Esophagus muscularis mucosa (tissue), 4 donors: ENCODE results near the gene PEX10. TPM values are rescaled to one million over a fixed set of nuclear protein-coding genes. Genes with fewer than 3 reads are reported as not detected.

ENCODE experiments used
- DNase-seq: peaks from one replicate; pipeline ENCODE4 v3.0.0-alpha.2; 2017; ENCODE audit errors: extremely low spot score
- H3K27ac ChIP-seq, 4 donors: fragments of 200-600 bp; sonication (generic); replicated peaks in 1 of 4; 1 replicate in 3 of 4; 2 replicates in 1 of 4; pipeline ENCODE4 v1.5.1; 2016 to 2019; ENCODE audit warnings: mild to moderate bottlenecking in 1 of 4
- H3K27me3 ChIP-seq, 4 donors: fragments of 200-600 bp; sonication (generic); one replicate each; pipeline versions ENCODE4 v1.5.1 to v1.6.0; 2016 to 2019
- H3K36me3 ChIP-seq, 4 donors: fragments of 200-600 bp; sonication (generic); one replicate each; pipeline ENCODE4 v1.5.1; 2016 to 2019
- H3K4me1 ChIP-seq, 4 donors: fragments of 200-600 bp; sonication (generic); one replicate each; pipeline ENCODE4 v1.5.1; 2016 to 2019
- H3K4me3 ChIP-seq, 4 donors: fragments of 200-600 bp; sonication (generic); 1 replicate in 2 of 4; 2 replicates in 2 of 4; pipeline ENCODE4 v1.5.1; 2016 to 2019; ENCODE audit warnings: mild to moderate bottlenecking in 4 of 4, moderate library complexity in 1 of 4
- H3K9me3 ChIP-seq, 4 donors: fragments of 200-600 bp; sonication (generic); 1 replicate in 3 of 4; 2 replicates in 1 of 4; pipeline ENCODE4 v1.5.1; 2016 to 2019
- EP300 ChIP-seq: sonication (generic); formaldehyde crosslinking; IDR thresholded peaks from one replicate; pipeline ENCODE4 v1.6.1; 2017; ENCODE audit warnings: antibody characterized with exemption
- POLR2A ChIP-seq: fragments of 450-650 bp; IDR thresholded peaks from one replicate; pipeline ENCODE4 v1.6.1; 2017; ENCODE audit warnings: antibody characterized with exemption, moderate library complexity, mild to moderate bottlenecking, low read depth
- POLR2AphosphoS5 ChIP-seq, 2 donors: sonication (generic); formaldehyde crosslinking; IDR thresholded peaks; one replicate each; pipeline ENCODE4 v1.6.1; 2017; ENCODE audit warnings: antibody characterized with exemption in 2 of 2
- WGBS: methylation state at CpG from one replicate; pipeline ENCODE4 v1.1.5; 2018; 5-methylcytosine and 5-hydroxymethylcytosine counted together
- intact Hi-C: fragments of 100-400 bp; cut with DNase I; formaldehyde crosslinking; loops from one replicate; pipeline ENCODE4 v1.15.1; 2023
- total RNA-seq, 4 donors: library from RNA; depleted of rRNA; stranded (reverse); fragments of >200 nt; gene quantifications; one replicate each; pipeline versions ENCODE4 v1.1.0 to v1.2.1, GENCODE V29; 2016
- TF ChIP-seq, protein P1 (sequence below), 3 experiments: fragments of 200-600 bp in 2 of 3; fragments of 450-650 bp in 1 of 3; sonication (generic) in 2 of 3; IDR thresholded peaks; one replicate each; pipeline ENCODE4 v1.5.1; 2017 to 2019; ENCODE audit warnings: antibody characterized with exemption in 3 of 3, mild to moderate bottlenecking in 2 of 3, moderate library complexity in 1 of 3

PEX10 gene
- total RNA-seq, 4 donors from 2014 or later: 14.2 to 27.1 (median 20.3) TPM

DNA sequence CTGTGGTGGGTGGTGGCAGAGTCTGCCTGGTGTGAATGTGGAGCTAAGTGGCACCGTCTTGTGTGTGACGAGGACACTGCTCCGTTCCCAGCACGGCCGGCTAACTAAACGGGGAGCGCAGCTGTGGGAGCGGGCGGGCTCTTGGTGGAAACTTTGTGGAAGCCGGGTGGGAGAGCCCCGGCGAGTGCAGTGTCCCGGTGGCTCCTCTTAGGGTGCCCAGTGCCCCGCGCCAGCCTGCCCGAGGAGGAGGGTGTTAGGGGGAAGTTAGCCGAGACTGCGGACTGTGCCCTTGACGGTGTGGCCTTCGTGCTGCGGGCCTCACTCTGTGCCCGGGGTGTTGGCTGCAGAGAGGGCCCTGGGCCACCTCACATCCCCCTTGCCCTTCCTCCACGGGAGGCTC, 9.9 kb downstream of the PEX10 start:
- no peak overlapping the region for H3K27ac ChIP-seq
- WGBS: 93% methylated on average over 19 of the region's 23 CpGs

DNA sequence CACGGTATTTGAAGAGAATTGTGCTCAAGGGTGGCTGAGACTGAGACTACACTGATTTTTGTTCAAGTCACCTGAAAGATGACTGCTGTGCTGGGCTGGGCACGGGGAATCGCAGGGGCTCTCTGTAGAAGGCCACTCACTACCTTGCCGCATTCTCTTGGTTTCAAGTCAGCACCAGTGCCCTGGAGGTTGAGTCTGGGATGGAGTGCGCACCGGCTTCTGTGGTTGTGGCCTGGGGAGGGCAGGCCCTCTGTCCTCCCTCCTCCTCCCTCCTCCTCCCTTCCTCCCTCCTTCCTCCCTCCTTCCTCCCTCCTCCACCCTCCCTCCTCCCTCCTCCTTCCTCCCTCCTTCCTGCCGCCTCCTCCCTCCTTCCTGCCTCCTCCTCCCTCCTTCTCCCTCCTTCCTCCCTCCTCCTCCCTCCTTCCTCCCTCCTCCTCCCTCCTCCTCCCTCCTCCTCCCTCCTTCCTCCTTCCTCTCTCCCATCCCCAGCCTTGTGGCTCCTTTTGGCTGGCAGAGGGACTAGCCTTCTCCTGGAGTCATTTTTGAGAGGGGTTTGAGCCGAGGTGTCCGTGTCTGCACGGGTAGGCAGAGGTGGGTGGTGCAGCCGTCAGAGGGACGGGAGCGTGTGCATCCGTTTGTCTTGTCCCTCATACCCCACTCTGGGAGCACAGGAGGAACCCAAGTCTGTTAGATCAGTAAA, 11.3 kb downstream of the PEX10 start:
- peaks cover 53 to 100% (median 98%) of the 10 kb centered on the region in 4 donors for H3K36me3 ChIP-seq
- no peak overlapping the region for H3K4me3 ChIP-seq
- H3K4me1 ChIP-seq: no peaks in the 10 kb centered on the region
- H3K27me3 ChIP-seq: no peaks in the 10 kb centered on the region
- no peak overlapping the region for H3K27ac ChIP-seq
- 78% methylated on average over 13 of the region's 14 CpGs for WGBS
- H3K9me3 ChIP-seq: no peaks in the 10 kb centered on the region
- intact Hi-C loops: no loop called here
- no peak for DNase-seq
- TF ChIP-seq, protein P1, sequence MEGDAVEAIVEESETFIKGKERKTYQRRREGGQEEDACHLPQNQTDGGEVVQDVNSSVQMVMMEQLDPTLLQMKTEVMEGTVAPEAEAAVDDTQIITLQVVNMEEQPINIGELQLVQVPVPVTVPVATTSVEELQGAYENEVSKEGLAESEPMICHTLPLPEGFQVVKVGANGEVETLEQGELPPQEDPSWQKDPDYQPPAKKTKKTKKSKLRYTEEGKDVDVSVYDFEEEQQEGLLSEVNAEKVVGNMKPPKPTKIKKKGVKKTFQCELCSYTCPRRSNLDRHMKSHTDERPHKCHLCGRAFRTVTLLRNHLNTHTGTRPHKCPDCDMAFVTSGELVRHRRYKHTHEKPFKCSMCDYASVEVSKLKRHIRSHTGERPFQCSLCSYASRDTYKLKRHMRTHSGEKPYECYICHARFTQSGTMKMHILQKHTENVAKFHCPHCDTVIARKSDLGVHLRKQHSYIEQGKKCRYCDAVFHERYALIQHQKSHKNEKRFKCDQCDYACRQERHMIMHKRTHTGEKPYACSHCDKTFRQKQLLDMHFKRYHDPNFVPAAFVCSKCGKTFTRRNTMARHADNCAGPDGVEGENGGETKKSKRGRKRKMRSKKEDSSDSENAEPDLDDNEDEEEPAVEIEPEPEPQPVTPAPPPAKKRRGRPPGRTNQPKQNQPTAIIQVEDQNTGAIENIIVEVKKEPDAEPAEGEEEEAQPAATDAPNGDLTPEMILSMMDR (IDR thresholded peaks at IDR 0.05): no peak
- TF ChIP-seq POLR2AphosphoS5 (IDR thresholded peaks at IDR 0.05): no peak
- no peak for TF ChIP-seq EP300
- no peak for TF ChIP-seq POLR2A

More for the DNA sequence above, 9.9 kb downstream of the PEX10 start:
- intact Hi-C loops: no loop called here
- H3K9me3 ChIP-seq: no peaks in the 10 kb centered on the region
- H3K27me3 ChIP-seq: no peaks in the 10 kb centered on the region
- no peak overlapping the region for H3K4me3 ChIP-seq
- no peak for DNase-seq
- TF ChIP-seq, protein P1 (IDR thresholded peaks at IDR 0.05): no peak
- TF ChIP-seq EP300: no peak
- no peak for TF ChIP-seq POLR2AphosphoS5 (IDR thresholded peaks at IDR 0.05)
- no peak for TF ChIP-seq POLR2A
- H3K4me1 ChIP-seq: no peaks in the 10 kb centered on the region
- peaks cover 40 to 100% (median 97%) of the 10 kb centered on the region in 4 donors for H3K36me3 ChIP-seq

DNA sequence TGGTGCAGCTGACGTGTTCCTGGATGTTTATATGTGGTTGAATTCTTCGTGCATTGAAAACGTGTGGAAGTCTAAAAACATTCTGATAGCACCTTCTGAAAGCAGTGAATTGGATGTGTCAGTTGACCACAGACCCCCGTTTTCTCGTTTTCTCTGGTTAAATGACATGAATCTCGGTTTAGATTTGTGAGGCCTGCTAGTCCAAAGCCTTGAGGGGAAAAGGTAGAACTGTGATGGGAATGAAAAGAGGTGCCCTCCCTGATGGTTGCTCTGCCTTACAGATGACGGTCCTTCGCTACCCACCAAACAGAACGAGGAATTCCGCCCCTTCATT, 11.8 kb downstream of the PEX10 start:
- TF ChIP-seq EP300 (no peak), POLR2A (no peak), POLR2AphosphoS5 (IDR thresholded peaks at IDR 0.05) (no peak)
- TF ChIP-seq, protein P1 (IDR thresholded peaks at IDR 0.05): no peak
- Histone ChIP-seq H3K4me3 (no peak overlapping the region), H3K36me3 (peaks cover 59 to 100% (median 98%) of the 10 kb centered on the region in 4 donors), H3K4me1 (peaks cover 0 to under 1% (median 0%) of the 10 kb centered on the region in 4 donors), H3K27me3 (no peaks in the 10 kb centered on the region), H3K27ac (no peak overlapping the region), H3K9me3 (no peaks in the 10 kb centered on the region)
- intact Hi-C loops: no loop called here
- no peak for DNase-seq
- WGBS: 85% methylated on average over 10 of the region's 10 CpGs

DNA sequence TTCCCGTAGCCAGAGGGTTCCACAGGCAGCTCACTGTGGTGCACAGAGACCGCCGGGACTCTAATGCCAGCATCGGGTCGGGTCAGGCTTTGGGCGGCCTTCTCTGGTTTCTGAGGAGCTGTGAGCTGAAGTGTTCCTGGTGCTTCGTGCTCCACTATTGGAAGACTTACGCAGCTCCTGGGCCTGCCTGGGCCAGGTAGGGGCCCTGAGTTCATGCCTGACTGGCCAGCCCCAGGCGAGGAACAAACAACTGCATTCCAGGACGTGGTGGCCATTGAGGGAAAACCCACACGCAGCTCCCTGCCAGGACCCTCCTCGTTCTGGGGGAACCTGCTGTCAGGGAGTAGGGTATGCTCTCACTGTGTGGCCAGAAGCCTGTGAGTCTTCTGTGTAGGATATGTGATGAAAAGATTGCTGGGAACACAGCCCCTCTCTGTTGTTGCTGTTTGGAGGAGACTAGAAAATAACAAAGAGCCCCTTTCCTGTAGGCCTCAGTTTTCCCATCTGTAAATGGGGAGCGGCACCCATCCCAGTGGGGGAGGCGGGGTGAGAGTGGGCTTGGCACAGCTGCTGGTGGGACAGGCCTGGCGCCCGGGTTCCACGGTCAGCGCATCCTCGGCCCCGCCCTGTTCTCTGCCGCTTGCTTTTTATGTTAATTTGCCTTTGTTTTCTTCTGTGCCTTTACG, 12.3 kb downstream of the PEX10 start:
- WGBS: 86% methylated on average over 19 of the region's 22 CpGs
- intact Hi-C loops: no loop called here
- DNase-seq: no peak
- H3K36me3 ChIP-seq: peaks cover 60 to 100% (median 97%) of the 10 kb centered on the region in 4 donors
- H3K4me3 ChIP-seq: no peak overlapping the region
- H3K27me3 ChIP-seq: no peaks in the 10 kb centered on the region
- TF ChIP-seq POLR2A: no peak
- TF ChIP-seq, protein P1 (IDR thresholded peaks at IDR 0.05): no peak
- TF ChIP-seq EP300: no peak
- no peak for TF ChIP-seq POLR2AphosphoS5 (IDR thresholded peaks at IDR 0.05)
- no peak overlapping the region for H3K27ac ChIP-seq
- peaks cover 0 to 5% (median 3%) of the 10 kb centered on the region in 4 donors for H3K4me1 ChIP-seq
- no peaks in the 10 kb centered on the region for H3K9me3 ChIP-seq
